IMR-90 (cell line): ENCODE measurements around the gene CTNND2. TPM values are rescaled to one million over a fixed set of nuclear protein-coding genes. Genes with fewer than 3 reads are reported as not detected.

Experiments used
- ATAC-seq: fragments of 200-7000 bp; cut with Tn5 transposase; 2 replicates; pipeline ENCODE4 v1.9.1; 2020; ENCODE audit warnings: low read depth, mild to moderate bottlenecking, moderate library complexity
- BruUV-seq: library from RNA; stranded (reverse); fragments of 400-500 nt; replicated peaks from 2 replicates; lab custom pipeline; 2021; lab: Mats Ljungman, UMichigan
- CTCF ChIA-PET: fragments of 300-600 bp; formaldehyde crosslinking; extraction: SDS; loops from one replicate; lab custom pipeline; 2021; ENCODE audit warnings: antibody characterized with exemption; lab: Yijun Ruan, JAX
- POLR2A ChIA-PET: fragments of 300-600 bp; sonication (Branson Sonifier 250); formaldehyde crosslinking; loops from one replicate; lab custom pipeline; 2022; ENCODE audit warnings: antibody characterized with exemption; ENCODE audit not compliant: unreplicated experiment; lab: Charles Lee
- DNase-seq: peaks from one replicate; pipeline ENCODE4 v3.0.0; 2013
- H2AFZ ChIP-seq: replicated peaks from 2 replicates; pipeline ENCODE3; 2013; ENCODE audit warnings: low read length, mild to moderate bottlenecking; ENCODE audit not compliant: poor library complexity
- H2AK5ac ChIP-seq: 2 replicates; pipeline ENCODE4 v1.6.1; 2013; ENCODE audit warnings: low read depth, low read length, inconsistent platforms
- H2AK9ac ChIP-seq: replicated peaks from 2 replicates; pipeline ENCODE3; 2013; ENCODE audit warnings: mild to moderate bottlenecking, low read depth, low read length, moderate library complexity; ENCODE audit not compliant: poor library complexity
- H2BK120ac ChIP-seq: 2 replicates; pipeline ENCODE4 v1.6.1; 2013; ENCODE audit warnings: low read depth, low read length, inconsistent platforms
- H2BK15ac ChIP-seq: 3 replicates; pipeline ENCODE4 v1.6.1; 2013; ENCODE audit warnings: low read depth, low read length, inconsistent platforms
- H2BK20ac ChIP-seq: 2 replicates; pipeline ENCODE4 v1.6.1; 2013; ENCODE audit warnings: low read depth, mild to moderate bottlenecking, inconsistent platforms, low read length, moderate library complexity
- H2BK5ac ChIP-seq: 2 replicates; pipeline ENCODE4 v1.6.1; 2013; ENCODE audit warnings: mild to moderate bottlenecking, low read depth, low read length, inconsistent platforms; ENCODE audit not compliant: poor library complexity, severe bottlenecking
- H3K14ac ChIP-seq: replicated peaks from 2 replicates; pipeline ENCODE4 v1.6.1; 2013; ENCODE audit warnings: low read depth, low read length, inconsistent platforms
- H3K18ac ChIP-seq: 2 replicates; pipeline ENCODE4 v1.6.1; 2013; ENCODE audit warnings: low read depth, low read length, control low read depth
- H3K23ac ChIP-seq: 2 replicates; pipeline ENCODE4 v1.6.1; 2013; ENCODE audit warnings: low read depth, low read length, inconsistent platforms
- H3K27ac ChIP-seq: 2 replicates; pipeline ENCODE4 v1.5.1; 2013; ENCODE audit warnings: mild to moderate bottlenecking, control low read depth, low read length; ENCODE audit not compliant: insufficient read depth
- H3K27me3 ChIP-seq: 2 replicates; pipeline ENCODE4 v1.6.1; 2013; ENCODE audit warnings: low read length; ENCODE audit not compliant: control insufficient read depth, insufficient read depth
- H3K36me3 ChIP-seq: 2 replicates; pipeline ENCODE4 v1.6.1; 2013; ENCODE audit warnings: low read length, mixed read lengths; ENCODE audit not compliant: control insufficient read depth, insufficient read depth
- H3K4ac ChIP-seq: 2 replicates; pipeline ENCODE4 v1.6.1; 2013; ENCODE audit warnings: low read depth, low read length, inconsistent platforms
- H3K4me1 ChIP-seq: 2 replicates; pipeline ENCODE4 v1.6.1; 2013; ENCODE audit warnings: low read length, mixed read lengths; ENCODE audit not compliant: control insufficient read depth, insufficient read depth
- H3K4me2 ChIP-seq: 2 replicates; pipeline ENCODE4 v1.6.1; 2013; ENCODE audit warnings: low read depth, mild to moderate bottlenecking, control low read depth, low read length, moderate library complexity
- H3K4me3 ChIP-seq: 2 replicates; pipeline ENCODE4 v1.5.1; 2013; ENCODE audit warnings: low read depth, mild to moderate bottlenecking, control low read depth, low read length, moderate library complexity; ENCODE audit not compliant: insufficient read depth
- H3K56ac ChIP-seq: 2 replicates; pipeline ENCODE4 v1.6.1; 2013; ENCODE audit warnings: low read length, inconsistent platforms; ENCODE audit not compliant: insufficient read depth; ENCODE audit errors: extremely low read depth
- H3K79me1 ChIP-seq, 2 experiments: 2 replicates each; pipeline ENCODE4 v1.6.1; 2013; ENCODE audit warnings: low read length in 2 of 2, inconsistent platforms in 1 of 2, low read depth in 1 of 2
- H3K9ac ChIP-seq: 2 replicates; pipeline ENCODE4 v1.6.1; 2013; ENCODE audit warnings: low read depth, low read length, control low read depth
- H3K9me1 ChIP-seq: 2 replicates; pipeline ENCODE4 v1.6.1; 2013; ENCODE audit warnings: low read length, inconsistent platforms; ENCODE audit not compliant: insufficient read depth
- H3K9me3 ChIP-seq: 2 replicates; pipeline ENCODE4 v1.6.1; 2013; ENCODE audit warnings: low read length; ENCODE audit not compliant: control insufficient read depth, insufficient read depth
- H4K20me1 ChIP-seq: 2 replicates; pipeline ENCODE4 v1.6.1; 2013; ENCODE audit warnings: low read length, inconsistent platforms; ENCODE audit not compliant: insufficient read depth
- H4K5ac ChIP-seq: 2 replicates; pipeline ENCODE4 v1.6.1; 2013; ENCODE audit warnings: mild to moderate bottlenecking, low read depth, low read length, control low read depth
- H4K8ac ChIP-seq, 2 experiments: 2 replicates each; pipeline ENCODE4 v1.6.1; 2013; ENCODE audit warnings: low read depth in 2 of 2, low read length in 2 of 2, control low read depth in 1 of 2, inconsistent platforms in 1 of 2
- H4K91ac ChIP-seq: 2 replicates; pipeline ENCODE4 v1.6.1; 2013; ENCODE audit warnings: low read depth, low read length, inconsistent platforms; ENCODE audit not compliant: insufficient read depth
- MXI1 ChIP-seq: IDR thresholded peaks from 2 replicates; pipeline ENCODE4 v1.6.1; 2012; ENCODE audit warnings: low read depth, mild to moderate bottlenecking, low read length, moderate library complexity, borderline replicate concordance
- WGBS, 2 experiments: methylation state at CpG; one replicate each; pipeline versions ENCODE4 v1.1.5 to v1.1.7; 2013; ENCODE audit warnings: missing lambda C conversion rate in 2 of 2; ENCODE audit not compliant: insufficient read length in 1 of 2; ENCODE audit errors: extremely low coverage in 2 of 2; 5-methylcytosine and 5-hydroxymethylcytosine counted together
- dilution Hi-C: fragments of 300-500 bp; cut with HindIII; formaldehyde crosslinking; loops from one replicate; pipeline ENCODE4 v1.14.3; 2018; ENCODE audit warnings: low sequenced_read_pairs; ENCODE audit not compliant: unreplicated experiment
- in situ Hi-C: fragments of 300-500 bp; cut with MboI; formaldehyde crosslinking; loops from 3 replicates; pipeline ENCODE4 v1.14.3; 2019; ENCODE audit warnings: low sequenced_read_pairs, inconsistent platforms, mixed read lengths
- intact Hi-C: fragments of 100-400 bp; cut with micrococcal nuclease; formaldehyde crosslinking; loops from 2 replicates; pipeline ENCODE4 v1.10.0; 2022
- polyA plus RNA-seq, 3 experiments: library from polyadenylated mRNA; depleted of rRNA; stranded (reverse); fragments of >200 nt; gene quantifications; 2 replicates each; pipeline ENCODE4 v1.2.3, GENCODE V29; 2012; ENCODE audit warnings: low replicate concordance in 1 of 3
- total RNA-seq: library from RNA; depleted of rRNA; stranded (reverse); fragments of >200 nt; gene quantifications from 2 replicates; pipeline ENCODE4 v1.2.3, GENCODE V29; 2012
- TF ChIP-seq, protein P1 (sequence below): fragments of 150-350 bp; IDR thresholded peaks from 2 replicates; pipeline ENCODE4 v1.6.1; 2016; ENCODE audit warnings: low read depth, mild to moderate bottlenecking, low read length, moderate library complexity, borderline replicate concordance

CTNND2 gene
- total and polyA plus RNA-seq, 2 of the 4 experiments (the other 2 are of a cell fraction) = not detected

DNA sequence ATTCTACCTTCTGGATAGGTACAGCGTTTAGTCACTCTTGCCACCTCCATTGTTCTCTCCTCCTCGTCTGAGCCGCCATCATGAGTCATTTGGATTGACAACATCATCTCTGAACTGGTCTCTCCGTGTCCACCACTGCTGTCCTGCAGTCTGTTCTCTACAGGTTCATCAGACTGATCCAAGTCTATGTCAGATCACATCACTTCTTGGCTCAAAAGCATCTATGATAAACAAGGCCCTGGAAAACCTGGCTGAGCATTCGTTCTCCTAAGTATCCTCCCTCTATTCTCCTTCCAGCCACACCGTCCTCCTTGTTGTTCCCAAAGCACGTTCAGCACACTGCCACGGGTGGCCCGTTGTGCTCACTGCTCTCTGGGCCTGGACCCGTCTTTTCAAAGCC, 50.5 kb downstream of the CTNND2 start:
- H4K5ac ChIP-seq = no peak overlapping the region
- no peak for DNase-seq
- POLR2A ChIA-PET = no interaction called here
- H3K14ac ChIP-seq = no peak overlapping the region
- ATAC-seq = no peak
- no peaks in the 10 kb centered on the region for H3K27me3 ChIP-seq
- no peak for TF ChIP-seq MXI1
- TF ChIP-seq, protein P1, sequence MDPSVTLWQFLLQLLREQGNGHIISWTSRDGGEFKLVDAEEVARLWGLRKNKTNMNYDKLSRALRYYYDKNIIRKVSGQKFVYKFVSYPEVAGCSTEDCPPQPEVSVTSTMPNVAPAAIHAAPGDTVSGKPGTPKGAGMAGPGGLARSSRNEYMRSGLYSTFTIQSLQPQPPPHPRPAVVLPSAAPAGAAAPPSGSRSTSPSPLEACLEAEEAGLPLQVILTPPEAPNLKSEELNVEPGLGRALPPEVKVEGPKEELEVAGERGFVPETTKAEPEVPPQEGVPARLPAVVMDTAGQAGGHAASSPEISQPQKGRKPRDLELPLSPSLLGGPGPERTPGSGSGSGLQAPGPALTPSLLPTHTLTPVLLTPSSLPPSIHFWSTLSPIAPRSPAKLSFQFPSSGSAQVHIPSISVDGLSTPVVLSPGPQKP = no peak
- H4K8ac ChIP-seq = no peak overlapping the region
- H3K4me2 ChIP-seq = no peak overlapping the region
- no peaks in the 10 kb centered on the region for H3K79me1 ChIP-seq
- H2BK5ac ChIP-seq = no peak overlapping the region
- BruUV-seq = no TSS peak
- H3K18ac ChIP-seq = no peak overlapping the region
- peaks cover 11% of the 10 kb centered on the region for H3K9me3 ChIP-seq
- no peak overlapping the region for H2AFZ ChIP-seq
- H3K4me3 ChIP-seq = no peak overlapping the region
- H4K91ac ChIP-seq = no peak overlapping the region
- H2BK20ac ChIP-seq = no peak overlapping the region
- no peak overlapping the region for H3K4ac ChIP-seq
- no peak overlapping the region for H2BK120ac ChIP-seq
- H3K23ac ChIP-seq = no peak overlapping the region
- no peak overlapping the region for H3K56ac ChIP-seq
- no peaks in the 10 kb centered on the region for H3K4me1 ChIP-seq
- H3K36me3 ChIP-seq = no peaks in the 10 kb centered on the region
- in situ Hi-C loops = no loop called here
- no peak overlapping the region for H2AK5ac ChIP-seq
- H3K27ac ChIP-seq = no peak overlapping the region
- H2AK9ac ChIP-seq = no peak overlapping the region
- dilution Hi-C loops = no loop called here
- H2BK15ac ChIP-seq = no peak overlapping the region
- H3K9ac ChIP-seq = no peak overlapping the region
- no peaks in the 10 kb centered on the region for H3K9me1 ChIP-seq
- intact Hi-C loops = no loop called here
- no peaks in the 10 kb centered on the region for H4K20me1 ChIP-seq
- WGBS, 2 experiments = 30% methylated on average over 8 of the region's 10 CpGs; no CpG with 5 or more reads in 1 of the 2 experiments
- CTCF ChIA-PET = no interaction called here
